Measurements from ENCODE around the gene TH.

- TF ChIP-seq CTCF (IDR thresholded peaks at IDR 0.05) (no peak), POLR2A (IDR thresholded peaks at IDR 0.05) (no peak)
Observed at GRCh38 chr11:2213890-2214526, 42.4 kb upstream of the TH start.

Measured in breast epithelium (tissue), 3 donors.